Naive B cell (primary cell): ENCODE data around the gene SMC3. TPM values are rescaled to one million over a fixed set of nuclear protein-coding genes. Genes with fewer than 3 reads are reported as not detected.
"Not testable (repeated sequence)": the region's sequence is repeated elsewhere in the genome, so short reads cannot be mapped to it uniquely, and the experiment has no call there.

Experiments used
- ATAC-seq, 2 donors: fragments of 150-1000 bp; cut with Tn5 transposase; 2 replicates each; pipeline ENCODE4 v1.10.0; 2021; ENCODE audit warnings: low read depth in 2 of 2, mild to moderate bottlenecking in 2 of 2, moderate library complexity in 2 of 2
- DNase-seq: peaks from one replicate; pipeline ENCODE4 v3.0.0; 2022
- H3K27ac Mint-ChIP-seq, 6 donors: one replicate each; pipeline ENCODE4 v1.8.0; 2020 to 2022; ENCODE audit warnings: mild to moderate bottlenecking in 6 of 6, mixed read lengths in 6 of 6, moderate library complexity in 5 of 6, inconsistent platforms in 2 of 6
- H3K27me3 Mint-ChIP-seq, 3 donors: one replicate each; pipeline ENCODE4 v1.8.0; 2021 to 2022; ENCODE audit warnings: mixed read lengths in 3 of 3, mild to moderate bottlenecking in 1 of 3
- H3K36me3 Mint-ChIP-seq, 2 donors: one replicate each; pipeline ENCODE4 v1.8.0; 2020 to 2022; ENCODE audit warnings: mixed read lengths in 2 of 2, inconsistent platforms in 1 of 2, mild to moderate bottlenecking in 1 of 2
- H3K4me1 Mint-ChIP-seq, 3 donors: one replicate each; pipeline ENCODE4 v1.8.0; 2020 to 2022; ENCODE audit warnings: mixed read lengths in 3 of 3, inconsistent platforms in 1 of 3, mild to moderate bottlenecking in 1 of 3, moderate library complexity in 1 of 3
- H3K4me3 Mint-ChIP-seq, 8 donors: one replicate each; pipeline ENCODE4 v1.8.0; 2020 to 2022; ENCODE audit warnings: mild to moderate bottlenecking in 8 of 8, mixed read lengths in 8 of 8, moderate library complexity in 8 of 8, inconsistent platforms in 2 of 8
- H3K9me3 Mint-ChIP-seq, 7 donors: one replicate each; pipeline ENCODE4 v1.8.0; 2020 to 2022; ENCODE audit warnings: mixed read lengths in 7 of 7, mild to moderate bottlenecking in 5 of 7, inconsistent platforms in 2 of 7, moderate library complexity in 1 of 7
- polyA plus RNA-seq, 6 donors: library from polyadenylated mRNA; unstranded; fragments of 300-500 nt; fragmentation: Illumina TruSeq; gene quantifications; one replicate each; pipeline ENCODE4 v1.2.3, GENCODE V29; 2021; ENCODE audit warnings: low read depth in 6 of 6

The SMC3 gene
- polyA plus RNA-seq, 6 donors from 2014 or later, result 27.4 to 101 (median 85.4) TPM

- Mint-ChIP-seq H3K27me3 (no peaks in the 10 kb centered on the region), H3K4me3 (no peak overlapping the region), H3K9me3 (no peaks in the 10 kb centered on the region), H3K36me3 (peaks cover 11 to 16% of the 10 kb centered on the region in 2 donors), H3K27ac (no peak overlapping the region), H3K4me1 (peaks cover 25 to 40% (median 34%) of the 10 kb centered on the region in 3 donors)
- ATAC-seq (no peak), DNase-seq (no peak)
Measured at GRCh38 chr10:110572862-110573261, 5.4 kb downstream of the SMC3 start.

- H3K27ac Mint-ChIP-seq, result peak overlapping the region in 2 of 6 donors; percentile 6 to 30
- no peak for DNase-seq
- H3K27me3 Mint-ChIP-seq, result no peaks in the 10 kb centered on the region
- no peak overlapping the region for H3K4me3 Mint-ChIP-seq
- H3K9me3 Mint-ChIP-seq, result no peaks in the 10 kb centered on the region
- peaks cover 21 to 40% (median 22%) of the 10 kb centered on the region in 3 donors for H3K4me1 Mint-ChIP-seq
- peaks cover 21% of the 10 kb centered on the region in 2 donors for H3K36me3 Mint-ChIP-seq
- no peak for ATAC-seq
Measured at GRCh38 chr10:110574420-110574819, 6.9 kb downstream of the SMC3 start.

- H3K4me1 Mint-ChIP-seq, result peaks cover 8 to 27% (median 9%) of the 10 kb centered on the region in 3 donors
- H3K9me3 Mint-ChIP-seq, result no peaks in the 10 kb centered on the region
- ATAC-seq (no peak), DNase-seq (no peak)
- peaks cover 15 to 23% of the 10 kb centered on the region in 2 donors for H3K36me3 Mint-ChIP-seq
- no peaks in the 10 kb centered on the region for H3K27me3 Mint-ChIP-seq
- H3K27ac Mint-ChIP-seq, result no peak overlapping the region
- H3K4me3 Mint-ChIP-seq, result no peak overlapping the region
Measured at GRCh38 chr10:110576220-110576619, 8.7 kb downstream of the SMC3 start.

GRCh38 chr10:110577056-110577455, 9.6 kb downstream of the SMC3 start:
- DNase-seq (no peak), ATAC-seq (no peak)
- Mint-ChIP-seq H3K36me3 (peaks cover 22 to 26% of the 10 kb centered on the region in 2 donors), H3K27me3 (no peaks in the 10 kb centered on the region), H3K27ac (no peak overlapping the region), H3K9me3 (no peaks in the 10 kb centered on the region), H3K4me3 (no peak overlapping the region), H3K4me1 (peaks cover 6 to 22% (median 8%) of the 10 kb centered on the region in 3 donors)

GRCh38 chr10:110584006-110584405, 16.5 kb downstream of the SMC3 start:
- no peak overlapping the region for H3K27ac Mint-ChIP-seq

GRCh38 chr10:110591760-110592159, 24.3 kb downstream of the SMC3 start:
- peak overlapping the region in 2 of 6 donors; percentile 60 to 78 for H3K27ac Mint-ChIP-seq

More at GRCh38 chr10:110584006-110584405, 16.5 kb downstream of the SMC3 start:
- Mint-ChIP-seq H3K4me1 (no peaks in the 10 kb centered on the region), H3K27me3 (no peaks in the 10 kb centered on the region), H3K36me3 (peaks cover 31% of the 10 kb centered on the region in 2 donors), H3K9me3 (no peaks in the 10 kb centered on the region), H3K4me3 (no peak overlapping the region)
- DNase-seq (no peak), ATAC-seq (no peak)

GRCh38 chr10:110597476-110597875, 30.0 kb downstream of the SMC3 start:
- Mint-ChIP-seq H3K27ac (no peak overlapping the region), H3K9me3 (no peaks in the 10 kb centered on the region), H3K27me3 (no peaks in the 10 kb centered on the region), H3K36me3 (peaks cover 14 to 21% of the 10 kb centered on the region in 2 donors), H3K4me3 (no peak overlapping the region), H3K4me1 (no peaks in the 10 kb centered on the region)
- ATAC-seq (no peak), DNase-seq (no peak)

More at GRCh38 chr10:110591760-110592159, 24.3 kb downstream of the SMC3 start:
- Mint-ChIP-seq H3K36me3 (peaks cover 18 to 25% of the 10 kb centered on the region in 2 donors), H3K9me3 (no peaks in the 10 kb centered on the region), H3K4me3 (no peak overlapping the region), H3K4me1 (peaks cover 0 to 6% (median 0%) of the 10 kb centered on the region in 3 donors), H3K27me3 (no peaks in the 10 kb centered on the region)
- ATAC-seq, result no peak
- no peak for DNase-seq

GRCh38 chr10:110600487-110601101, 33.1 kb downstream of the SMC3 start:
- Mint-ChIP-seq H3K36me3 (peaks cover 9 to 12% of the 10 kb centered on the region in 2 donors), H3K4me1 (no peaks in the 10 kb centered on the region), H3K27ac (no peak overlapping the region), H3K27me3 (no peaks in the 10 kb centered on the region), H3K4me3 (no peak overlapping the region), H3K9me3 (no peaks in the 10 kb centered on the region)
- DNase-seq (peak; percentile 32), ATAC-seq (peak; percentile 67 to 72)

- ATAC-seq, result no peak
- no peak overlapping the region for H3K4me3 Mint-ChIP-seq
- no peaks in the 10 kb centered on the region for H3K4me1 Mint-ChIP-seq
- no peak for DNase-seq
- no peaks in the 10 kb centered on the region for H3K27me3 Mint-ChIP-seq
- H3K27ac Mint-ChIP-seq, result no peak overlapping the region
- H3K9me3 Mint-ChIP-seq, result no peaks in the 10 kb centered on the region
- peaks cover 4 to 8% of the 10 kb centered on the region in 2 donors for H3K36me3 Mint-ChIP-seq
Measured at GRCh38 chr10:110601581-110601980, 34.1 kb downstream of the SMC3 start.

GRCh38 chr10:110608087-110608486, 40.6 kb downstream of the SMC3 start:
- Mint-ChIP-seq H3K9me3 (no peaks in the 10 kb centered on the region), H3K27ac (peak overlapping the region in 1 of 6 donors; percentile 24), H3K4me1 (peaks cover 0 to 7% (median 0%) of the 10 kb centered on the region in 3 donors), H3K4me3 (no peak overlapping the region), H3K36me3 (no peaks in the 10 kb centered on the region), H3K27me3 (no peaks in the 10 kb centered on the region)
- ATAC-seq, result no peak
- no peak for DNase-seq

GRCh38 chr10:110609605-110610004, 42.1 kb downstream of the SMC3 start:
- ATAC-seq, result no peak
- Mint-ChIP-seq H3K27me3 (no peaks in the 10 kb centered on the region), H3K4me3 (no peak overlapping the region)

GRCh38 chr10:110610308-110610774, 42.8 kb downstream of the SMC3 start:
- peaks cover 0 to 16% (median 9%) of the 10 kb centered on the region in 3 donors for H3K4me1 Mint-ChIP-seq
- H3K9me3 Mint-ChIP-seq, result no peaks in the 10 kb centered on the region
- peak; percentile 49 for DNase-seq
- no peak overlapping the region for H3K27ac Mint-ChIP-seq
- no peaks in the 10 kb centered on the region for H3K27me3 Mint-ChIP-seq
- ATAC-seq, result peak in 1 of 2 donors; percentile 47
- H3K36me3 Mint-ChIP-seq, result no peaks in the 10 kb centered on the region
- H3K4me3 Mint-ChIP-seq, result no peak overlapping the region

More at GRCh38 chr10:110609605-110610004, 42.1 kb downstream of the SMC3 start:
- no peaks in the 10 kb centered on the region for H3K9me3 Mint-ChIP-seq
- no peaks in the 10 kb centered on the region for H3K36me3 Mint-ChIP-seq
- H3K27ac Mint-ChIP-seq, result no peak overlapping the region
- H3K4me1 Mint-ChIP-seq, result peaks cover 0 to 16% (median 9%) of the 10 kb centered on the region in 3 donors
- DNase-seq, result no peak

GRCh38 chr10:110610781-110611180, 43.3 kb downstream of the SMC3 start:
- peak overlapping the region in 1 of 8 donors; percentile 51 for H3K4me3 Mint-ChIP-seq
- not testable (repeated sequence) for H3K27me3 Mint-ChIP-seq, H3K27ac Mint-ChIP-seq, DNase-seq, H3K9me3 Mint-ChIP-seq, H3K36me3 Mint-ChIP-seq, ATAC-seq
- peaks cover 0 to 16% (median 9%) of the 10 kb centered on the region in 3 donors for H3K4me1 Mint-ChIP-seq

GRCh38 chr10:110612087-110612486, 44.6 kb downstream of the SMC3 start:
- H3K4me1 Mint-ChIP-seq, result peaks cover 0 to 16% (median 9%) of the 10 kb centered on the region in 3 donors
- H3K9me3 Mint-ChIP-seq, result no peaks in the 10 kb centered on the region
- H3K27ac Mint-ChIP-seq, result no peak overlapping the region
- ATAC-seq (peak; percentile 32 to 40), DNase-seq (no peak)
- H3K27me3 Mint-ChIP-seq, result no peaks in the 10 kb centered on the region
- H3K36me3 Mint-ChIP-seq, result no peaks in the 10 kb centered on the region
- no peak overlapping the region for H3K4me3 Mint-ChIP-seq
